GM19468 (cell line): Measurements from ENCODE around the gene ZMYM1.
"Not testable (repeated sequence)": the region's sequence is repeated elsewhere in the genome, so short reads cannot be mapped to it uniquely, and the experiment has no call there.

ENCODE experiments used
- ATAC-seq: cut with Tn5 transposase; IDR thresholded peaks from one replicate; pipeline ENCODE4 v1.9.1; 2021; ENCODE audit warnings: mild to moderate bottlenecking, moderate library complexity, moderate number of reproducible peaks; ENCODE audit not compliant: unreplicated experiment; ENCODE audit errors: extremely low read depth

Gene ZMYM1

DNA sequence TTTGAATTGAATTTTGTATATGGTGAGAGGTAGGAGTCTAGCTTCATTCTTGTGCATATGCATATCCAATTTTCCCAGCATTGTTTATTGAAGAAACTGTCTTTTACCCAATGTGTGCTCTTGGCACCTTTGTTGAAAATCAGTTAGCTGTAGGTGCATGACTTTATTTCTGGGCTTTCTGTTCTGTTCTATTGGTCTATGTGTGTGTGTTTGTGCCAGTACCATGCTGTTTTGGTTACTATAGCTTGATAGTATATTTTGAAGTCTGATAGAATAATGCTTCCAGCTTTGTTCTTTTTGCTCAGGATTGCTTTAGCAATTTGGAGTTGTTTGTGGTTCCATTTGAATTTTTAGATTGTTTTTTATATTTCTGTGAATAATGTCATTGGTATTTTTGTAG lies 9.4 kb upstream of the ZMYM1 start:
- ATAC-seq: no peak

DNA sequence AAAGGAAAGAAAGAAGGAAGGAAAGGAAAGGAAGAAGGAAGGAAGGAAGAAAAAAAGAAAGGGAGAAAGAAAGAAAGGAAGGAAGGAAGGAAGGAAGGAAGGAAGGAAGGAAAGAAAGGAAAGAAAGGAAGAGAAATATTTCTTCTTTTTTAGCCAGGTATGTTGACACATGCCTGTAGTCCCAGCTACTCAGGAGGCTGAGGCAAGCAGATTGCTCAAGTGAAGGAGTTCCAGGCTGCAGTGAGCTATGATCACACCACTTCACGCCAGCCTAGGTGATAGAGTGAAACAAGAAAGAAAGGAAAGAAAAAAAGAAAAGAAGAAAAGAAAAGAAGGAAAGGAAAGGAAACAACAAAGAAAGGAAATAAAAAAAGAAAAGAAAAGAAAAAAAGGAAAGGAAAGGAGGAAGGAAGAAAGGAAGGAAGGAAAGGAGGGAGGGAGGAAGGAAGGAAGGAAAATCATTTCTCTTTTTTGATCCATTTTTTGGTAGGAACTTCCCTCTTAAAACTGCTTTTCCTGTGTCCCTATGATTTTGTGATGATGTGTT lies 5.8 kb upstream of the ZMYM1 start:
- no peak for ATAC-seq

DNA sequence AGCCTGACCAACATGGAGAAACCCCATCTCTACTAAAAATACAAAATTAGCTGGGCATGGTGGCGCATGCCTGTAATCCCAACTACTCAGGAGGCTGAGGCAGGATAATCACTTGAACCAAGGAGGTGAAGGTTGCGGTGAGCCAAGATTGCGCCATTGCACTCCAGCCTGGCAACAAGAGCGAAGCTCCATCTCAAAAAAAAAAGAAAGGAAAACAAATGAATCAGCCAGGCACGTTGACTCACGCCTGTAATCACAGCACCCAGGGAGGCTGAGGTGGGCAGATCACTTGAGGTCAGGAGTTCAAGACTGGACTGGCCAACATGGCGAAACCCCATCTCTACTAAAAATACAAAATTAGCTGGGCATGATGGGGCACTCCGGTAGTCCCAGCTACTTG lies 2.8 kb upstream of the ZMYM1 start:
- ATAC-seq: not testable (repeated sequence)

DNA sequence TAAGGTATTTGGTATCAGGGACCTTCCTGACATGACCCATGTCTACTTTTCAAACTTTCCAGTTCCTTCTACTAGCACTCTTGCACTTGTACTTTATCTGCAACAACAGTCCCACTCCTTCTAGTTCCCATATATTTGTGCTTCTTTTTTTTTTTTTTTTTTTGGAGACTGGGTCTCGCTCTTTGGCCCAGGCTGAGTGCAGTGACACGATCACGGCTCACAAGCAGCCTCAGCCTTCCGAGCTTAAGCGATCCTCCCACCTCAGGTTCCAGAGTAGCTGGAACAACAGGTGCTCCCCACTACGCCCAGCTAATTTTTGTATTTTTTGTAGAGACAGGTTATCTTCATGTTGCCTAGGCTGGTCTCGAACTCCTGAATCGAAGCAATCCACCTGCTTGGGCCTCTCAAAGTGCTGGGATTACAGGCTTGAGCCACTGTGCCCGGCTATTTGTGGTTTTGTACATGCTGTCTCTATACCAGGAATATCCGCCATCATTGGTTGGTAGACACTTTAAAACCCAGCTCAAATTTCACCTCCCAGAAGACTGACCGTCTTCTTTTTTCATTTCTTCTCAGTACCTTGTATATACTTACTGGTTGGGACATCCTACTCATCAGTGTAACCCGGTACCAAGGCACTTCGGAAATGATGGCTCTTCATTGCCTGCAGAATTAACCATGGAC lies 1.1 kb downstream of the ZMYM1 start:
- no peak for ATAC-seq

DNA sequence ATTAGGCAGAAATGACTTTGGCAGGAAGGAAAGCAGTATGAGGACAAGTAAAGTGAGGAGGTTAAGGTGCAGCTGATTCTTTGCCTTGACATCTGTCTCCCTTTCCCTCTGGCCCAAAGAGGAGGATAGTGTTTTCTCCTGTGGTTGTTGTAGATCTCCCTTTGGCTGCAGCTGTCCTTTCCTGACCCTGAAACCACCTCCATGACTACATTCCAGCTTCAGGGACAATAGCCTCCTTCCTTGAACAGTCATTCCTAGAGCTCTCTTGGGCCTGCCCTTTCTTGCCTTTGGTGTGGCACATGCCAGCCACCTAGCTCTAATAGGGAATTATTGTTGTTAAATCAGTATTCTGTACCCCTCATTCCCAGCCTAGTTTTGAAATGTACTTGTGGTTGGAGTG lies 6.2 kb downstream of the ZMYM1 start:
- no peak for ATAC-seq

DNA sequence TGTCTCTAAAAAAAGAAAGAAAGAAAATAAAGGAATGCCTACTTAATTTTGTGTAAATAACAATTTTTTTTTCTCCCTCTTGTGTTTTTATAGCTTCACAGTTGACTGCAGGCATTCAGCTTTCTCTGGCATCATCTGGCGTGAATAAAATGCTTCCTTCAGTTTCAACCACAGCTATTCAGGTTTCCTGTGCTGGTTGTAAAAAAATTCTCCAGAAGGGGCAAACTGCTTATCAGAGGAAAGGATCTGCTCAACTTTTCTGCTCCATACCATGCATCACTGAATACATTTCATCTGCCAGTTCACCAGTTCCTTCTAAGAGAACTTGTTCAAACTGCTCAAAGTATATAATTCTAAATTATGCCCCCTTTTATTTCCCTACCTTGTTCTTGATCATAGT lies 18.0 kb downstream of the ZMYM1 start:
- ATAC-seq: no peak

DNA sequence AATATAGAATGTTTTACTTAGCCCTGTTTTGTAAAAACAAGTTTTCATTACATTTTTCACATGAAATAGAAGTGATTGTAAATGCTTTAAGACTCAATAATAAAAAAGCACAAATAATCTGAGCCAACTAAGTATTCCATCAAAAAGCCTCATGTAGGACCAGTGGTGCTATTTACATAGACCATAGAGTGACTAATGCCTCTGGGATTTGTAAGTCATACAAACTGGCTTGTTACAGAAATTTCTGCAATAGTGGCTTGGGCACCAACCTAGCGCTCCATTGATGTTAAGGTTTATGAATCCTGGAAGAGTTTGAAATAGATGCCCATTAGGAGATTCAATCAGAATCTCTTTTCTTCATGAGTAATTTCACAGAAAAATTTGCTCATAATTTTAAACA lies 31.9 kb downstream of the ZMYM1 start:
- ATAC-seq: no peak

DNA sequence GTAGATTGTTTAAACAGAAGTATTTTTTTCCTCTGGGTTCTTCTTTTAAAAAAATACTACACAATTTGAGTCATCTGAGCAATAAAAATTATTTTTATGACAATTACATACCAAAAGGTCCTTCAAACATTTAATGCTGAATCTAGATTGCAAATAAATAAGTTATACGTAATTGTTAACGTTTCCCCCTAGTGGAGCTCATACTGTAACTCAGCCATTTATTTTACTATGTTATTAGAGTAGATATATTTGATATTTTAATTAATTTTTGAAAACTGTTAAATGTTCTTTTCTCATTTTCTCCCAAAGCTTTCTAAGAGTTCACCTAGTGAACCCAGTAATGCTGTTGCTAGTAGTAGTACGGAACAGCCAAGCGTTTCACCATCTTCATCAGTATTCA lies 33.5 kb downstream of the ZMYM1 start:
- ATAC-seq: no peak

DNA sequence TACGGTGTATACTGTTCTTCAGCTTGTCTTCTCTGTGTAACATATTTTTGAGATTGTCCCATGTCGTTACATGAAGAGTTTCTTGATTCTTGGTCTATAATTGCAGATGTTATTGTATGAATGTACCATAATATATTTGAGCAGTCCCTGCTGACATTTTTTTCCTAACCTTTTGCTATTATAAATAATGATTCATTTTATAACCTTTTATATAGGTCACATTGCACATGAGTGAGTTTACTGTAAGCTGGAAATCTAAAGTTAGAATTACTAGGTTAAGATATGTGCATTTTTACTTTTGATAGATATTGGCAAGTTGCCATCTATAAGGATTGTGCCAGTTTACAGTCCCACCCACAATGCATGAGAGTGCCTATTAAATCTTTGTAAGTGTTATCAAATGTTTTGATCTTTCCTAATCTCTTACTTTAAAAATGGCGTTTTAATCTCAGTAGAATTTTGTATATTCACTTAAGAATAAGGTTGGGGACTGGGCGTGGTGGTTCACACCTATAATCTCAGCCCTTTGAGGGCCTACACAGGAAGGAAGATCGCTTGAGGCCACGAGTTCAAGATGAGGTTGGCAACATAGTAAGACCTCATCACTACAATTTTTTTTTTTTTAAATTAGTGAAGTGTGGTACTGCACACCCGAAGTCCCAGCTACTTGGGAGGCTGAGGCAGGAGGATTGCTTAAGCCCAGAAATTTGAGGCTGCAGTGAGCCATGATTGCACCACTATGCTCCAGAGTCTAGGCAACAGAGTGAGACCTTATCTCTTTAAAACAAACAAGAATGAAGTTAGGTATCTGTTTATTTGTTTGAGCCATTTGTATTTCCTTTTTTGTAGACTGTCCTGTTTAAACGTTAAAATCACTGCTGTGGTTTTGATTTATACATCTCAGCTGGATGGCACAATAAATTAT lies 36.5 kb downstream of the ZMYM1 start:
- ATAC-seq: no peak

DNA sequence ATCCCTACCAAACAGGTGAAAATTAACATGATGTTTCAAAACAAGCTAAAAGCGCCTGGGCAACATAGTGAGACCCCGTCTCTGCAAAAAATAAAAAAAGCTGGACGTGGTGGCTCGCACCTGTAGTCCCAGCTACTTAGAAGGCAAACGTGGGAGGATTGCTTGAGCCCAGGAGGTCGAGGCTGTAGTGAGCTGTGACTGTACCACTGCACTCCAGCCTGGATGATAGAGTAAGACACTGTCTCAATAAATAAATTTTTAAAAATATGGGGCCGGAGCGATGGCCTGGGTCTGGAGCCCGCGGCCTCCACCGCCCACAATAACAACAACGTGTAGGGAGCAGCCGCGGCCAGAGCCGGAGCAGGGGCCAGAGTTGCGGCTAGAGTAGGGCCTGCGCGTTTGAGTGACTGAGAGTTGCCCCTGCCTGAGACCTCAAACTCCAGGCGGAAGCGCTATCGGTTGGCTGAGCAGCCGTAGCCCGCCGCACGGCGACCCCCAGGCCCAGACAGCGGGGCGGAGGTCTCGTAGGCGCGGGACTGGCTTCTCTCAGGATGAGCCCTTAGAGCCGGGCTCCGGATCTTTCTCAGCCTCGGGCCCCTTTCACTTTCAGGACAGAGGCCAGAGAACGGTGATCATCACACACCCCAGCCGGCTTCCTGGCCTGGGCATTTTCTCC lies 41.4 kb downstream of the ZMYM1 start:
- ATAC-seq: no peak

DNA sequence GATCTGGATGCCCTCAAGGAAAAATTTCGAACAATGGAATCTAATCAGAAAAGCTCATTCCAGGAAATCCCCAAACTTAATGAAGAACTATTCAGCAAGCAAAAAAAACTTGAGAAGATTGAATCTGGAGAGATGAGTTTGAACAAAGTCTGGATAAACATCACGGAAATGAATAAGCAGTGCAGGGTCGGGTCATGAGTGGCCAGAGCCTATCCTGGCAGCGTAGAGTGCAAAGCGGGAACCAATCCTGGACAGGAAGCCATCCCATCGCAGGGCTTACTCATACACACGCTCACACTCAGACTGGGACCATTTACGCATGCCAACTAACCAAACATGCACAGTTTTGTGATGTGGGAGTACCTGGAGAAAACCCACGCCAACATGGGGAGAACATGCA lies 43.1 kb downstream of the ZMYM1 start:
- no peak for ATAC-seq

DNA sequence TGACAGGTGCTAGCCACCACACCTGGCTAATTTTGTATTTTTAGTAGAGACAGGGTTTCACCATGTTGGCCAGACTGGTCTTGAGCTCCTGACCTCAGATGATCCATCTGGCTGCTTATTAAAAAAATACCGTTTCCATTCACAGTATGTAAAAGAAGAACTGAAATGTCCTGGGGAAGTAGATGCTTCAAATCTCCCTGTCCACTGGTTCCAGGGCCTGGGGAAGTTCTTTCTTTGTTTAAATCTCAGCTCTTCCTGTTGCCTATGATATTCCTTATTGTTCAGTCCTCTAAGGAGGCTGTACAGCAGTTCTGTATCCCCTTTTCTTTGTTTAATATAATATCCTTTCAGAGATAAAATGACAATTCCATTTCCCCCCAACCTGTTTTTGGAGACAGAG lies 47.4 kb downstream of the ZMYM1 start:
- ATAC-seq: no peak

DNA sequence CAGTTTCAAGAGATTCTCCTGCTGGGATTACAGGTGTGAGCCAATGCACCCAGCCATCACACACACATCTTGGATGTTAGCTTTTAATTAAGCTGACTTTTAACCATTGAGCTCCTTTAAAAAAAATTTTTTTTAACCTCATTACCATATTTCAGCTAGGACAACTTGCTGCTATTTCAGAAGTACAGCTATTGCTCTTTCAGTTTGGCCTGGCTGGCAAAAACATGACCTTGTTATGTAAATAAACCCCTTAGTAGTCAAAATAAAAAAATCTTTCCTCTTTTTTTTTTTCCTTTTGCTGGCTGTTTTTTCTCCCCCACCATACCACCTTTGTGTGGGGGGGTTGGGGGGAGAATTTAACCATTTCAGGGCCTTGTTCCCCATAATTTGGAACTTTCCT lies 49.9 kb downstream of the ZMYM1 start:
- no peak for ATAC-seq

DNA sequence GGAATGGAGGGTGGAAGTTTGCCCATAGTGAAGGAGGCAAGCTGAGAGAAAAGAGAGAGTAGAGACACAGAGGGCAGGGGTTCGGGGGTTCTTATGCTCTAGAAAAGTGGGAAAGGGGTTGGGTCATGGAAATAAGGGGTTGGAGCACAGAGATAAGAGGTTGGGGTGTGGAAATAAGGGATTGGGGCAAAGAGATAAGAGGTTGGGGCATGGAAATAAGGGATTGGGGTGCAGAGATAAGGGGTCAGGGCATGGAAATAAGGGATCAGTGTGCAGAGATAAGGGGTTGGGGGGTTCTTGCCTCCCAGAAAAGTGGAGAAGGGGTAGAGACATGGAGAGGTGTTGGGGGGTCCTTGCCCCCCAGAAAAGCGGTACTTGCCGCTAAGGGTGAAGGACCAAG lies 57.6 kb downstream of the ZMYM1 start:
- ATAC-seq: no peak

DNA sequence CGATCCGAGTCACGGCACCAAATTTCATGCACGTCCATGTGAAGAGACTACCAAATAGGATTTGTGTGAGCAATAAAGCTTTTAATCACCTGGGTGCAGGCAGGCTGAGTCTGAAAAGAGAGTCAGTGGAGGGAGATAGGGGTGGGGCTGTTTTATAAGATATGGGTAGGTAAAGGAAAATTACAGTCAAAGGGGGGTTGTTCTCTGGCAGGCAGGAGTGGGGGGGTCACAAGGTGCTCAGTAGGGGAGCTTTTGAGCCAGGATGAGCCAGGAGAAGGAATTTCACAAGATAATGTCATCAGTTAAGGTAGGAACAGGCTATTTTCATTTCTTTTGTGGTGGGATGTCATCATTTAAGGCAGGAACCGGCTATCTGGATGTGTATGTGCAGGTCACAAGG lies 58.4 kb downstream of the ZMYM1 start:
- ATAC-seq: not testable (repeated sequence)

DNA sequence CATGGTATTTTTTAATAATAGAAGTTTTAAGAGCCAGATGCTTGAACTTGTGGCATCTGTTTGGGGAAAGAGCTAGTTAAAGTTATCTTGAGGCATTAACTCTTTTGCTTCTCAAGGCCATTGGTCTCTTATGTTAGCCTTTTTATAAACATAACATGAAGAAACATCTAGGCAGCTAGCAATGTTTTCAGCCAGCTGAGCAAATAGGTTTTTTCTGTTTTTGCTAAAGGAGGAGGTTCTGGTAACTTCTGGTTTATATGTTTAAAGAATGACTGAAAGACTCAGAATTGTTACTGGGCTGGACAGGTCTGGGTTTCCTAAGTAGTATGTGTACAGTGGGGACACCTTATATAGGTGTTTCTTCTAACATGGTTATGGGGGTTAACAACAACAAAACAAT lies 63.1 kb downstream of the ZMYM1 start:
- ATAC-seq: not testable (repeated sequence)

DNA sequence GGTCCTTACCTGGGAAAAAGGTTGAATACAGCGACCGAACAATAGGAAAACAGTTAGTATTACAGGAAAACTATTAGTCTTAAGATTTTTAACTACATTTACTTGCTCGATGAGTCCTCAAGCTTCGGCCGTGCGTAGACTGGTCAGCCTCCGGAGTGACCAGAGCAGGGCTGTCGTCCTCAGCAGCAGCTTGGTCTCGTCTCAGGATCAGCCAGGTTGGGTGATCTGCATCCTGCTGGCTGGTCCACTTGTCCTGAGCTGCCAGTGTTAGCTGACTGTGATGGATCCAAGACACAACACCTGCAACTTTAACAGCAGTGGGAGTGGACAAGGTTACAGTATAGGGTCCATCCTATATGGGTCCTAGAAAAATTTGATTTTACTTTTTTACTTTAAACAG lies 63.5 kb downstream of the ZMYM1 start:
- not testable (repeated sequence) for ATAC-seq

DNA sequence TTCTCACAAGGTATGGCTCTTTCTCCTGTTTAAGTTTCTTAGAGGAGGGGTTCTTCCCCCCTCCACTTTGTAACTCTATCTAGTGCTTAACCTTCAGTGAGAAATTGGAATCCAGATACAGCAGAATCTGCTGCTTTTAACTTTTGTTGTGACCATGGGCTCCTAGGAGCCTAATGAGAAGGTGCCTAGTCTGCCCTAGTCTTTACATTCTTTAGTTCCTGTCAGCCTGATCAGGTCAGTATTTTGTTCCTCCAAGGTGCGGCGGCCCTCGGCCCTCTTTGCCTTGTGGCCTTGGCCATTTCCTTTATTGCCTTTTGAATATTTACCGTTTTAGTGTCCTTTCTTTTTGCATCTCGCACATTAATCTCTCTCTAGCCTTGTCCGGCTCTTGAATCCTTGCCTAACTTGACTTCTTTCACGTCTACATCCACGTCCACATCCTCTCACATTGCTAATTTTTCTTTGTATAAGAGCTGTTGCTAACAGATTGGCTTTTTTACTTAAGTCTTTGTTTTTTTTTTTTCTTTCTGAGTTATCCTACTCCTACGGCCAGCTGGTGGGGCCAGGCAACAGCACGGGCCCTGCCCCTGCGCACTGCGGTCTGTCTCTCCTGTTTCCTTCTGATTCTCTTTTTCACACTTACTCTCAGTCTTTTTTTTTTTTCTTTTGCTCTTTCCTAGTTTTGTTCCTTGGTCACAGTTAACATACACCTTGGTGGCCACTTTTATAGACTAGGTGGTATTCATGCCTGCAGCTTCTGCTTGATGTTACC lies 64.7 kb downstream of the ZMYM1 start:
- ATAC-seq: no peak

DNA sequence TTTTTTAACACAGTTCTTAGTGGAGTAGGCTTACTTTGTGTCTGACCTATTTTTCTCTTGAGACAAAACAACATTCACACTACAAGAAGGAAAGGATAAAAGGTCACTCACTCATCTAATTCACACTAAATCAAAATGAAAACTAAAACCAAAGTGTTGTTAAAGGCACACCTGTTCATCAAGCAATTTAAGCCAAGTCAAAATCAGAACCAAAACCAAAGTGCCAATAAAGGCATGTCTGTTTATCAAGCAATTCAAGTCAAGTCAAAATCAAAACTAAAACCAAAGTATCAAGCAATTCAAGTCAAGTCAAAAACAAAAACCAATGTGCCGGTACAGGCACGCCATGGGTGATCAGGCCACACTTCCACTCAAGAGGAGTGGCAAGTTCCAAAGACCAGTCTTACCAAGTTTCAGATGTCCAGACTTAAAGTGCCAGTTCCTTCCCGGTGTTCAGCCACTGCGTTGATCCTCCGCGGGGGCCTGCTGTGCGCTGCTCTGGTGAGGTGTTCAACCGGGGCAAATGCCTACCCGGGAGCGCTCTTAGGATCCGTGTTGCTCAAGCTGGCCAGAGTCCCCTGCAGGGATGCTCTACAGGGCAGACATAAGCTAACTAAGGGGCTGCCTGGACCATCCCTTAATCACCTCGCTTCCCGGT lies 66.8 kb downstream of the ZMYM1 start:
- not testable (repeated sequence) for ATAC-seq

DNA sequence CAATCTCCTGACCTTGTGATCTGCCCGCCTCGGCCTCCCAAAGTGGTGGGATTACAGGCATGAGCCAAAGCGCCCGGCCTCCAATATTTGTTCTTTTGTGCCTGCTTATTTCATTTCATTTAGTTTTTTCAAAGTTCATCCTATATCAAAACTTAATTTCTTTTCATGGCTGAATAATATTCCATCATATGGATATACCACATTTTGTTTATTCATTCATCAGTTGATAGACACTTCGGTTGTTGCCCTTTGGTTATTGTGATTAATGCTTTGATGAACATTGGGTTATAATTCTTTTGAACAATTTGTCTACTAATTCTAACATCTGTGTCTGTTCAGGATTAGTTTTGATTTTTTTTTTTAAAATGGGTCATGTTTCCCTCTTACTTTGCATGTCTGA lies 72.0 kb downstream of the ZMYM1 start:
- no peak for ATAC-seq
